ENCODE results near the gene SH3YL1. TPM values are rescaled to one million over a fixed set of nuclear protein-coding genes. Genes with fewer than 3 reads are reported as not detected.

The SH3YL1 gene
- total RNA-seq, 1 donor: 52.5 TPM

- no peaks in the 10 kb centered on the region for H3K9me3 ChIP-seq (ENCODE audit: low read depth, low read length)
- H3K4me3 ChIP-seq (ENCODE audit: low read length): no peak overlapping the region
- H3K4me1 ChIP-seq (ENCODE audit: insufficient read depth, low read length): no peaks in the 10 kb centered on the region
- no peaks in the 10 kb centered on the region for H3K27me3 ChIP-seq (ENCODE audit: insufficient read depth, low read length)
Measured at GRCh38 chr2:228518-229278, 35.1 kb downstream of the SH3YL1 start.

DNA sequence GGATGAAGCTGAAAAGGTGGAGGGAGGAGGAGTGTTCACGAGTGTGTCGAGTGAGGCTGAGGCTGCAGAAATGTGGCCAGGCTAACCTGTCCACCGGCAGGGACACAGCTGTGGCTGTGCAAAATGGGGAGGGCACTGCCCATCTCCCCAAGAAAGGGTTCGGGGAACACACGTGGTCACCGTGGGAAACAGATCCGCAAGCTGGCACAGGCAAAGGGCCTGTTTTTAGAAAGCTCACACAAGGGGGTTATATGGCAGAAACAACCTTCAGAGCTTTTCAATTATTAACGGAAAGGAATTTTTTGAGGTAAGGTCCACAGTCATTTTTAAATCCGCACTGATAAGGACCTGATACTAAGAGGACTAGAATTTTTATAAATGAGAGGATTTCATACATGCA is 35.7 kb downstream of the SH3YL1 start:
- no peaks in the 10 kb centered on the region for H3K9me3 ChIP-seq (ENCODE audit: low read depth, low read length)
- H3K27me3 ChIP-seq (ENCODE audit: insufficient read depth, low read length): no peaks in the 10 kb centered on the region
- no peak overlapping the region for H3K4me3 ChIP-seq (ENCODE audit: low read length)
- H3K4me1 ChIP-seq (ENCODE audit: insufficient read depth, low read length): no peaks in the 10 kb centered on the region

DNA sequence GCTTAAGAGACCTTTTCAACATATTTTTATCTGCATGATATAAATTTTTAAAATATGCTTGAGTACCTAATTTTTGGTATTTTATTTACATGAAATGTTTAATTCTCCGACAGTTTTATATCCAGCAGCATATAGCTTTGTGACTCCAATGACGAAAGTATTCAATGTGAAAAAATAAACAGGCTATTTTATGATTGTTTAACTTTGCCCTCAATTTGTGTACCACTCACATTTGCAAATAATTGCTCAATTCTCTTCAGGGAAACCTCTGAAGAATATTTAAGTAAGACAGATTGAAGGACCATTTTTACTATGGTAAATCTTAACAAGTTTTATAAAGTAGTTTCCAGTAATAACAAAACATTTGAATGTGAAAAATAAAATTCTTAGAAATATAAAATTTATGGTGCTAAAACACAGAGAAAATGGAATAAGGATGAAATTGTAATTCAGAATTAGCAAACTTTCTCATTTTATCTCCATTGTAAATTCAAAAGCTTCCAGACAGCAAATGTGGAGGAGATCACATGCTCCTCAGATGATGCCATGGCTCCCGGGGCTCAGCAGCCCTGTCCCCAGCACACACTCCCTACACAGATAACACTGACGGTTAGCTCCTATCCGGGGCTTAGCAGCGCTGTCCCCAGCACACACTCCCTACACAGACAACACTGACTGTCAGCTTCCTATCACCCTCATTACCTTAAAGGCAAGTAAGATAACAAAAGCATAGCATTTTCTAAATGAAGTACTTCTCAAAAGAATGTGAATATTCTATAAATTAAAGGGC is 39.7 kb downstream of the SH3YL1 start:
- no peaks in the 10 kb centered on the region for H3K27me3 ChIP-seq (ENCODE audit: insufficient read depth, low read length)
- no peaks in the 10 kb centered on the region for H3K9me3 ChIP-seq (ENCODE audit: low read depth, low read length)
- H3K4me3 ChIP-seq (ENCODE audit: low read length): no peak overlapping the region
- H3K4me1 ChIP-seq (ENCODE audit: insufficient read depth, low read length): no peaks in the 10 kb centered on the region

- Histone ChIP-seq H3K4me1 (ENCODE audit: insufficient read depth, low read length) (no peaks in the 10 kb centered on the region), H3K9me3 (ENCODE audit: low read depth, low read length) (no peaks in the 10 kb centered on the region), H3K27me3 (ENCODE audit: insufficient read depth, low read length) (no peaks in the 10 kb centered on the region), H3K4me3 (ENCODE audit: low read length) (no peak overlapping the region)
Measured at GRCh38 chr2:223451-223850, 40.4 kb downstream of the SH3YL1 start.

DNA sequence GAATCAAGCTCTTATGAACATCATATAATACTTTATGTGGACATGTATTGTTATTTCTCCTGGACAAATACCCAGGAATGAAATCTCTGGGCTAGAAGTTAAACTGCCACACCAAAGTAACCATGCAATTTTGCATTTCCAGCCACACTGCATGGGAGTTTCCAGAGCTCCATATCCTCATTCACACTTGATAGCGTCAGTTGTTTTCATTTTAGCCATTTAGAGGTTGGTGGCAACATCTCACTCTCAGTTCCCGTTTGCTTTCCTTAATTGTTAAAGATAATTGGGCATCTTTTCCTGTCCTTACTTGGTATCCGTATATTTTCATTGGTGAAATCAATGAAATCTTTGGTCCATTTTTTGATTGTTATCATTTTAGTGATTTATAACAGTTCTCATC is 47.8 kb downstream of the SH3YL1 start:
- H3K4me3 ChIP-seq (ENCODE audit: low read length): no peak overlapping the region

GRCh38 chr2:213932-214693 is 49.7 kb downstream of the SH3YL1 start:
- Histone ChIP-seq H3K4me1 (ENCODE audit: insufficient read depth, low read length) (no peaks in the 10 kb centered on the region), H3K4me3 (ENCODE audit: low read length) (no peak overlapping the region), H3K9me3 (ENCODE audit: low read depth, low read length) (no peaks in the 10 kb centered on the region), H3K27me3 (ENCODE audit: insufficient read depth, low read length) (no peaks in the 10 kb centered on the region)

More for the DNA sequence above, 47.8 kb downstream of the SH3YL1 start:
- Histone ChIP-seq H3K9me3 (ENCODE audit: low read depth, low read length) (no peaks in the 10 kb centered on the region), H3K27me3 (ENCODE audit: insufficient read depth, low read length) (no peaks in the 10 kb centered on the region), H3K4me1 (ENCODE audit: insufficient read depth, low read length) (no peaks in the 10 kb centered on the region)

- no peak overlapping the region for H3K4me3 ChIP-seq (ENCODE audit: low read length)
Measured at GRCh38 chr2:211486-212184, 52.2 kb downstream of the SH3YL1 start.

DNA sequence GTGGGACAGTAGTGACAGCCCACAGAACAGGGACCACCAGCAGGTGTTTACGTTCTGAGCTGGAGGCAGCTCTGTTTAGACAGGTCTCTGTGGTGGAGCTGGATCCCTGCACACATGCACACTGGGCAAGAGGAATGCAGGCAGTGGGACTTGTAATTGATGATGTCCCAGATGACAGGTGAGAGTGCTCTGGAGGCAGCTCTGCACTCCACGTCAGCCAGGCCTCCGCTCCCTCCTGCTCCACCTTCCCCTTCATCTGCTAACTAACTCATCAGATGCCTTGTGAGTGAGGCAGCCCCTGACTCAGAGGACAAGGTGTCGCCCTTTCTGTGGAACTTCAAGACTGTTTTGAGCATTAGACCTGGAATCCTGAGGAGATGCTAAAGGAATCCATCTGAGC is 53.2 kb downstream of the SH3YL1 start:
- Histone ChIP-seq H3K4me1 (ENCODE audit: insufficient read depth, low read length) (no peaks in the 10 kb centered on the region), H3K9me3 (ENCODE audit: low read depth, low read length) (no peaks in the 10 kb centered on the region), H3K27me3 (ENCODE audit: insufficient read depth, low read length) (no peaks in the 10 kb centered on the region), H3K4me3 (ENCODE audit: low read length) (no peak overlapping the region)

More at GRCh38 chr2:211486-212184, 52.2 kb downstream of the SH3YL1 start:
- Histone ChIP-seq H3K27me3 (ENCODE audit: insufficient read depth, low read length) (no peaks in the 10 kb centered on the region), H3K9me3 (ENCODE audit: low read depth, low read length) (no peaks in the 10 kb centered on the region), H3K4me1 (ENCODE audit: insufficient read depth, low read length) (no peaks in the 10 kb centered on the region)

- Histone ChIP-seq H3K4me1 (ENCODE audit: insufficient read depth, low read length) (no peaks in the 10 kb centered on the region), H3K9me3 (ENCODE audit: low read depth, low read length) (no peaks in the 10 kb centered on the region), H3K4me3 (ENCODE audit: low read length) (no peak overlapping the region), H3K27me3 (ENCODE audit: insufficient read depth, low read length) (no peaks in the 10 kb centered on the region)
Measured at GRCh38 chr2:209470-209869, 54.4 kb downstream of the SH3YL1 start.

GRCh38 chr2:208335-208734 is 55.5 kb downstream of the SH3YL1 start:
- H3K4me1 ChIP-seq (ENCODE audit: insufficient read depth, low read length): no peaks in the 10 kb centered on the region
- no peak overlapping the region for H3K4me3 ChIP-seq (ENCODE audit: low read length)
- no peaks in the 10 kb centered on the region for H3K27me3 ChIP-seq (ENCODE audit: insufficient read depth, low read length)
- H3K9me3 ChIP-seq (ENCODE audit: low read depth, low read length): no peaks in the 10 kb centered on the region

- H3K27me3 ChIP-seq (ENCODE audit: insufficient read depth, low read length): no peaks in the 10 kb centered on the region
- H3K4me1 ChIP-seq (ENCODE audit: insufficient read depth, low read length): no peaks in the 10 kb centered on the region
- H3K4me3 ChIP-seq (ENCODE audit: low read length): no peak overlapping the region
- no peaks in the 10 kb centered on the region for H3K9me3 ChIP-seq (ENCODE audit: low read depth, low read length)
Measured at GRCh38 chr2:203984-204383, 59.8 kb downstream of the SH3YL1 start.

- no peak overlapping the region for H3K4me3 ChIP-seq (ENCODE audit: low read length)
- H3K4me1 ChIP-seq (ENCODE audit: insufficient read depth, low read length): no peaks in the 10 kb centered on the region
- no peaks in the 10 kb centered on the region for H3K27me3 ChIP-seq (ENCODE audit: insufficient read depth, low read length)
- no peaks in the 10 kb centered on the region for H3K9me3 ChIP-seq (ENCODE audit: low read depth, low read length)
Measured at GRCh38 chr2:203401-203800, 60.4 kb downstream of the SH3YL1 start.

GRCh38 chr2:202945-203344 is 60.9 kb downstream of the SH3YL1 start:
- Histone ChIP-seq H3K27me3 (ENCODE audit: insufficient read depth, low read length) (no peaks in the 10 kb centered on the region), H3K4me3 (ENCODE audit: low read length) (no peak overlapping the region), H3K9me3 (ENCODE audit: low read depth, low read length) (no peaks in the 10 kb centered on the region), H3K4me1 (ENCODE audit: insufficient read depth, low read length) (no peaks in the 10 kb centered on the region)

DNA sequence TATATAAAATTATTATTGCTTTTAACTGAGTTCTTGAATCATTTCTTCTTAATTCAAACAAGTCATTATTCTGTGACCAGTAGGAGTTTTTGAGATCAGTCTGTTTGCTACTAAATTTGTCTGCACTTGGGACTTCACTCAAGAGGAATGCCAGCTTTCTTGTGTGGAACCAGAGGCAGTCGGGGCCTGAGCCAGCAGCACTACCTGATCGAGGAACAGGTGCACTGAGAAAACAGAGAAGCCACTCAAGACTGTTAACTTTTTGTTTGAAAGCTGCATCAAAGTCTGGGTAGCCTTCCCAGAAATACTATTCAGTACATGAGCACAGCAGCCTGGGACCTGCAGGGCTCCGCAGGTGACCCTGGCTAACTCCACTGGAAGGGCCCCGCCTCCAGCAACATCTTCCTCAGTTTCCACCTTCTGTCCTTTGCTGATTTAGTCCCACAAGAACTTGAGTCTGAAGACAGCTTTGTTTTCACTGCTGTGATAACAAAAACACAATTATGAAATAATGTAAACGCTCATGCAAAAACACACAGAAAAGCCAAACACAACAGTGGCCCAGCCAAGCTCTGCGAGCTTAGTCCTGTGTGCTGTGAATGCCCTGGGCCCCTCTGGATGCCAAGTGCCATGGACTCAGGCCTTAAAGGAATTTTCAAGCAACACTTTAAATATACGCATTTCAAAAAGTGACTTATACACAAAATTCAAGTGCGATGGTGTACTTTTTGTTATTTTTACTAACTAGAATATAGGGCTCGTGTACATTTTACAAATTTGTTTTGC is 62.0 kb downstream of the SH3YL1 start:
- Histone ChIP-seq H3K4me1 (ENCODE audit: insufficient read depth, low read length) (no peaks in the 10 kb centered on the region), H3K27me3 (ENCODE audit: insufficient read depth, low read length) (no peaks in the 10 kb centered on the region), H3K9me3 (ENCODE audit: low read depth, low read length) (no peaks in the 10 kb centered on the region), H3K4me3 (ENCODE audit: low read length) (no peak overlapping the region)

Measured in mononuclear cell (primary cell).